Kasumi-1 (cell line): ENCODE results near the gene HNRNPA2B1.
A peak's percentile ranks its signal among the peaks of the same experiment; 100 is the strongest.
"Not testable (repeated sequence)": the region's sequence is repeated elsewhere in the genome, so short reads cannot be mapped to it uniquely, and the experiment has no call there.

Experiments
- DNase-seq, 2 experiments: peaks; one replicate each; lab custom pipeline; 2025; lab: John Stamatoyannopoulos, UW

The HNRNPA2B1 gene

DNA sequence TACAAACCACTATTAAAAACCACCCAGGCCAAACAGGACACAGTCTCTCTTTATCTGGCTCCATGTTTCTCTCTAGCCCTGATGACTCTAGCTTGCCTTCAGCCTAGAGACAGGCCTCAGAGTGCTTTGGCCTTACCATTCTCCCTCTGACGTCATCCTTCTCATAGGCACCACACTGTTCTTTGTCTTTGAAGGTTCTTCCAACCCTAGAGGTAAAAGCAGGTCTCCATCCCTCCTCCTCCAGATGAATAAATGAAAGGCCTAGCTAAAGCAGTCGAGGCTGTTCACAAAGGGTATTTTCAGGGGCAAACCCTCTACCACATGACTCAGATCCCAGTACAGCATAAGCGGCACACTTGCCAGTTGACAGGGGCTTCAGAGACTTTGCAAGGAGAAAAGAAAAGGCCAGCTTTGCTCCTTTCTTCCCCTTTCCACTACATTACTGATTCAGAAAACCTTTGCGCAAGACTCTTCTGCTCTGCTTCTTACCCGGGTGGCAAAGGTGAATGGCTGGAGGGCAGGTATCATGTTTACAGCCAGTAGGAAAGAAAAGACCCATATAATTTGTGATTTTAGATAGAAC lies 33.8 kb downstream of the HNRNPA2B1 start:
- DNase-seq: no peak

DNA sequence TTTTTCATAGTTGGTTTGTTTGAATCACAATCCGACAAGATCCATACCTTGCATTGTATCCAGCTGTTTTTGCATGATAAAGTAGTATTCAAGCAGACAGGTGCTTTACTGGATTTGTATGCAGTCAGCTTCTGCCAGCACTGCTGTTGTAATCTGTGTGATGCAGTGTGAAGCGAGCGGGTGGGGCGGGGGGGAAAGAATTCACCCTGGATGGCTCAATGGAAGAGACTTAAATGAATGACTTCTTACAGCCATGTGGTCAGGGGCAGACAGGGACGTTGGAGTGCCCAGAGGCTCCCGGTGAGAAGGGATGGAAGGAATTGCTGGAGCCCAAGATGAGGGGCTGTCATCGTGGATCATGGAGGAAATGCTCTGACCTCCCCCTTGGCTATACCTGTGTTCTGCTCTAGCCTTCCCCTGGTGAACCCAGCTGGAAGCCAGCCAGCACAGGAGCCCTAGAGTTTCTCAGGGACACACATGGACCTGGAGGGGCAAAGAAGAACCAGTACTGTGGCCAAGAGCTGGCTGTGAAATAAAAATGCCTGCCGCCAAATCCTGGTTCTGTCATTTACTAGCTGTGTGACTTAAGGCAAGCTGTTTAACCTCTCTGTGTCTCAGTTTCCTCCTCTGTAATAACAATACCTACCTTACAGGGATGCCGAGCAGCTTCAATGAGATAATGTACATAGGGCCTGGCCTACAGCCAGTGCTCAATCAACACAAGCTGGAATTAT lies 34.4 kb downstream of the HNRNPA2B1 start:
- no peak for DNase-seq

DNA sequence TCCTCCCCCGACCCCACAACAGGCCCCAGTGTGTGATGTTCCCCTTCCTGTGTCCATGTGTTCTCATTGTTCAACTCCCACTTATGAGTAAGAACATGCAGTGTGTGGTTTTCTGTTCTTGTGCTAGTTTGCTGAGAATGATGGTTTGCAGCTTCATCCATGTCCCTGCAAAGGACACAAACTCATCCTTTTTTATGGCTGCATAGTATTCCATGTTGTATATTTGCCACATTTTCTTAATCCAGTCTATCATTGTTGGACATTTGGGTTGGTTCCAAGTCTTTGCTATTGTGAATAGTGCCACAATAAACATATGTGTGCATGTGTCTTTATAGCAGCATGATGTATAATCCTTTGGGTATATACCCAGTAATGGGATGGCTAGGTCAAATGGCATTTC lies 36.7 kb downstream of the HNRNPA2B1 start:
- not testable (repeated sequence) for DNase-seq

DNA sequence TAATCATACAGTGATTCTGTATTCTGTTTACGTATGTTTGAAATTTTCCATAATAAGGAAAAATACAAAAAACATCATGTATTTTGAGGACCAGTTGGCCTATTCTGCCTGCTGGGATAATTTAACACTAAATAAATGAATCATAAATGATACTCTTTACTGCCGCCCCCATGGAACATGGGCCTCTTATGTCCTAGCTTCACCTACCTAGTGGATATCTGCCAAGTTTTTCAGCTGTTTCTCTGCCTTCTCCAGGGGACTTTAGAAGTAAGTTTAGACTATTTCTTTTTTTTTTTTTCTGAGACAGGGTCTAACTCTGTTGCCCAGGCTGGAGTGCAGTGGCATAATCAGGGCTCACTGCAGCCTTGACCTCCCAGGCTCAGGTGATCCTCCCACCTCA lies 38.1 kb downstream of the HNRNPA2B1 start:
- no peak for DNase-seq

DNA sequence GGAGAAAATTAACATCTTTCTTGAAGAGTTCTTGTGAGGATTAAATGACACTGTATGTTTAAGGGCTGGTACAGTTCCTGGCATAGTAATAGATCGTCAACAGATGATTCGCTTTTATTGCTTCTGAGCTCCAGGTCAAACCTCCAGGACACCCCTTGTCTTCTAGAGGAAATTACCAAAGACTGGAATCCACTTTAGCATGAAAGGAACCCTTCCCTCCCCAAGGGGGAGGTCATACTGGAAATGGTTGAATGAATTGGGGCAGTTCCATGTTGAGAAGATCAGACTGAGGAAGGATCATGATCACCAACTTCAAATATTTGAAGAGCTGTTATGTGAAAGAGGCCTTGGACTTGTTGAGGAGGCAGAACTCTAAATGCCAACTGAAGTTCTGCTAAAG lies 39.6 kb downstream of the HNRNPA2B1 start:
- DNase-seq: no peak

DNA sequence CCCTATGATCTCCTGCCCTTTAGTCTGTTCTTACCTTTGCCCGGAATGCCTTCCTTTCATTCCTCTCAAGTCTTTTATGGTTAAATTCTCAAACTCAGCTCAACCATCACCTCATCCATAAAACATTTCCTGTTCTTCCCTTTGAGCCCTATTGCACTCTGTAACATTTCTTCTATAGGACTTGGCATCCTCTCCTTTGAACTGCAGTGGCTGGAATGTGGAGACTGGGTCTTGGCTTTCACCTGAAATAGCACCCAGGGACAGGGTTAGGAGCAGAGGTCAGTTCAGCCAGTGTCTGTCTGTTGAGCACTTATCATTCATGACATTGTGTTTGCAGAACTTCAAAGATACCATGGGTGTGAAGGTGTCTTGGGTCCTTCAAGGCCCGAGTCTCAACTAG lies 41.3 kb downstream of the HNRNPA2B1 start:
- no peak for DNase-seq

DNA sequence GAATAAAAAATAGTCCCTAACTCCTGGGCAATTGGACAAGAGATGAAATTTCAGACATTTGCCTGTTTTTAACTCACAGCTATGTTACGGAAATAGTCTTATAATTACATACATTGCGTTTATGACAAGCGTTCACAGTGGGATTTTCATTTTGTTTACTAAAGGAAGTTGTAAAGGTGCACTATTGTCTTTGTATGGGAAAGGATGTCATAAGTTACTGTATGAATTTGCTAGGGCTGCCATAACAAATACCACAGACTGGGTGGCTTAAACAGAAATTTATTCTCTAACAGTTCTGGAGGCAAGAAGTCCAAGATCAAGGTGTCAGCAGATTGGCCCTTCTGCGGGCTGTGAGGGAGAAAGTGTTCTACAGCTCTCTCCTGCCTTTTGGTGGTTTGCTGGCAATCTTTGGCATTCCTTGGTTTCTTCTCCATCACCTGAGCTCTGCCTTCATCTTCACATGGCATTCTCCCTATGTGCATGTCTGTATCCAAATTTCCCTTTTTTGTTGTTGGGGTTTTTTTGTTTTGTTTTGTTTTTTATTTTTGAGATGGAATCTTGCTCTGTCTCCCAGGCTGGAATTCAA lies 42.9 kb downstream of the HNRNPA2B1 start:
- no peak for DNase-seq

DNA sequence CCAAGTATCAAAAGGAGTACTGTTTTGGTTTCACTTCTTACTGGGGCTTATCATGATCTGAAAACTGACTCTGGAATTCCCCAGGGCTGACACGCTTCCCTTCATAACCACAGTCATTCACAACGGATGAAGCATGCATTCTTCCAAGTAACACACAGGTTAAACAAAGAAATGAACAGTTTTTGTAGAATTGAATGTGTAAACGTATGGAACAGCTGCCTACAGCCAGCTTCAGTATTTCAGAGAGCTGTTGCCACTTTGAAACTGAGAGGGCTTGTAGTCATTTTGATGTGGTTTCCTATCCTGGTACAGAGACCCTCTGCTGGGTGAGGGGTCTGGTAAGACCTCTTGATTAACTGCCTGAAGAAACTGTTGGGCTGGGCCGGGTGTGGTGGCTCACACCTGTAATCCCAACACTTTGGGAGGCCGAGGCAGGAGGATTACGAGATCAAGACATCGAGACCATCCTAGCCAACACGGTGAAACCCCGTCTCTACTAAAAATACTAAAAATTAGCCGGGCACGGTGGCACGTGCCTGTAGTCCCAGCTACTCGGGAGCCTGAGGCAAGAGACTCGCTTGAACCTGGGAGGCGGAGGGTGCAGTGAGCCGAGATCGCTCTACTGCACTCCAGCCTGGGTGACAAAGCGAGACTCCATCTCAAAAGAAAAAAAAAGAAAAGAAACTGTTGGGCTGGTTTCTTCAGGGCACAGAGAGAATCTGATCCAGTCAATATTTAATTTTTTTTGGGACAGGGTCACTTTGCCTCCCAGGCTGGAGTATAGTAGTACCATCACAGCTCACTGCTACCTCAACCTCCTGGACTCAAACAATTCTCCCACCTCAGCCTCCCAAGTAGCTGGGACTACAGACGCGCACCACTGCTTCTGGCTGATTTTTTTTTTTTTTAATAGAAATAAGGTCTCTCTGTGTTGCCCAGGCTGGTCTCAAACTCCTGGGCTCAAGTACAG lies 43.8 kb downstream of the HNRNPA2B1 start:
- DNase-seq: peak; percentile 34 to 38

DNA sequence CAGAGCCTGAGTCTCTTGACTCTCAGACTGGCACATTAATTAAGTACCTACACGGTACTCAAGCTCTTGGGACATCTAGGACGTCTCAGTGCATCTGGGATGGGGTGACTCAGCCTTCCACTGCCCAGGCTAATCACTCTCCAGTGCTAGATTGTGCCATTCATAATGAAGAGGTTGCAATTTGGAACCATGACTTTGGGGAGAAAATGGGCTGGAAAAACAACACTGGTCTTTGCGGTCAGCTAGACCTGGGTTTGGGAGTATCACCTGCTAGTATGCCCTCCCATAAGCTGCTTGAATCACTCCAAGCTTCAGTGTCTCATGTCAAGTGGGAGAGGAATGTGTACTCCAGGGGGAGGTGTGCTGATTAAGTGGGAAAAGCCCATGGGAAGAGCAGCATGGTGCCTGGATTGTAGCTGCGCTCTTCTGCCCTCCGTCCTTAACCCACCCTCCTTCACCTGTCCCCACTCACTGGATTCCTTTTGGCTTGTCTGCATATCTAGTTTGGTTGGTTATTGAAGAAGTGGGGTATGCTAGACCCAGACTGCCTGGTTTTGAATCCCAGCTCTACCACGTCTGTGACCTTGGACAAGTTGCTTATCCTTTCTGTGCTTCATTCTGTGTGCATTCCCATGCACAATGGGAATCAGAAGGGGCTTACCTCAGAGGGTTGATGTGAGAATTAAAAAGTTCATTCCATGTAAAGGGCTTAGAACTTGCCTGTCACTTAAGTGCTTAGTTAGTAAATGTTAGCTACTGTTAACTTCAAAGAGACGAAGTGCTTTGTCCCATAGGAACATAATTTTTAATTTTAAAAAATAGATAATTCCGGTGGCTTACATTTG lies 44.8 kb downstream of the HNRNPA2B1 start:
- no peak for DNase-seq

DNA sequence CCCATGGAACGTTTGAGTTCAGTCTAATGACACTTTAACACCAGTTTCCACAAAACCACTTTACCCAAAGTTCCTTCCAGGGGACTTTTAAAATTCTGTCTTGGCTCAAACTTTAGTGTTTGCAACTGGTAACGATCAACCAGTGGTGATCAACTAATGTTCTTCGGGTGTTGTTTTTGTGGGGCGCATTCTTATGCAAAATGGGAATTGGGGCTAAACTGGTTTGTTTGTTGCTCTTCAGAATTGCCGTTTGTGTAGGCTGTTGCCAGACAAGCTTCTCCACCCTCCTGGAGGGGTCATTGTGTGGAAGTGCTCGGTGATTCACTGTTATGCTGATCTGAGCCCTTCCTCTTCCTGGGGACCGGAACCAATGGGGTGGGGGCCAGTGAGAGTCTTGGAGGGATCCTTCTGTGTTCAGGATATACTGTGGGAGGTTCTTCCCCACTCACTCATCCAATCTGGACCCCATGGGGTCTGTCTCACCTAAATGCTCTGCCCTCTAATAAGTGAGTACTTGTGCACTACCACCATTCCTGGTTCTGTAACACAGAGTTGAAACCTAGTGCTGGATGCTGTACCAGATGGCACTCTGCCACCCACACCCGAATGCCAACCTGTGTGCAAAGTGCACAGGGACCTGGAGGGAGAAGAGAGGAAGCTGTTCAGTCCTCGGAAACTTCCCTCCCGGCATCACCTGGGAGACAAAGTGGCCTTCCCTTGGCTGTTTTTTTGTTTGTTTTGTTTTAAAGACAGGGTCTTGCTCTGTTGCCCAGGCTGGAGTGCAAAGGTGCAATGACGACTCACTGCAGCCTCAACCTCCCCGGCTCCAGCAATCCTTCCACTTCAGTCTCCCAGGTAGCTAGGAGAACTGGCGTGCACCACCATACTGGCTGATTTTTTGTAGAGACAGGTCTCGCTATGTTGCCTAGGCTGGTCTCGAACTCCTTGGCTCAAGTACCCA lies 46.4 kb downstream of the HNRNPA2B1 start:
- DNase-seq: peak in 1 of 2 experiments; percentile 19

DNA sequence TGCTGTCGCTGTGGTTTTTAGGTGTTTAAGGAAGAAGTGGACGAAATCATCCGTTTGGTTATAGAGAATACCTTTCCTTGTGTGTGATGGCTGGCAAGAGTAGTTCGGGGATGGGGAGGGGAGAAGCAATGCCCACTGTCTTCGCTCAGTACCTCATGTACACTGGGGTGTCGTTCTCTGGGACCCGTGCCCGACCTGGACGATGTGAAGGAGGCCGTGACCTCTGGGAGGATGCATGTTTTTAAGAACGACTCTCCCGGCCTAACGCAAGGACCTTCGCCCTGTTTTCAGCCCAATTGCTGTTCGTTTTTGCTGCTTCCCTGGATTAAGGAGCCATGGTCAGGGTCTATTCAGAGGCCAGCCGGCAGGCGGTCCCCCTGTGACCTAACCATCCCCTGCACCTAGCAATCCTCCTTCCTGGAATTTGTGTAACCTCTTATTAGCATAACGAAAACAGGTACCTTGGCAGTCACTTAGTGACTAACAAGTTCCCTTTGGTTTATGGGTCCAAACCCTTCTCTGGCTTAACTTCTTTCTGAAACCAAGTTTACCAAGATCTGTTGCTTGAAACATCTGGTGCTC lies 47.2 kb downstream of the HNRNPA2B1 start:
- no peak for DNase-seq

DNA sequence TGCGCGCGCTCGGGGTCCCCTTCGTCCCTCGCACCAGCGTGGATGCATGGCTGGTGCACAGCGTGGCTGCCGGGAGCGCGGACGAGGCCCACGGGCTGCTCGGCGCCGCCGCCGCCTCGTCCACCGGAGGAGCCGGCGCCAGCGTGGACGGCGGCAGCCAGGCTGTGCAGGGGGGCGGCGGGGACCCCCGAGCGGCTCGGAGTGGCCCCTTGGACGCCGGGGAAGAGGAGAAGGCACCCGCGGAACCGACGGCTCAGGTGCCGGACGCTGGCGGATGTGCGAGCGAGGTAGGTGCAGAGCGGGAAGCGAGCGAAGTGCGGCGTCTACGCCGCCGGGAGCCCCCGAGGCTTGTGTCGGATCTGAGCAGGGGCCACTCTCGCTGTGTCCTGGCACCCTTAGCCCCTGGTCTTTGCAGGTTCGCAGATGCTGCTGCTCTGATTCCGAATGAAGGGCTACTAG lies 47.7 kb downstream of the HNRNPA2B1 start:
- DNase-seq: peak in 1 of 2 experiments; percentile 24

DNA sequence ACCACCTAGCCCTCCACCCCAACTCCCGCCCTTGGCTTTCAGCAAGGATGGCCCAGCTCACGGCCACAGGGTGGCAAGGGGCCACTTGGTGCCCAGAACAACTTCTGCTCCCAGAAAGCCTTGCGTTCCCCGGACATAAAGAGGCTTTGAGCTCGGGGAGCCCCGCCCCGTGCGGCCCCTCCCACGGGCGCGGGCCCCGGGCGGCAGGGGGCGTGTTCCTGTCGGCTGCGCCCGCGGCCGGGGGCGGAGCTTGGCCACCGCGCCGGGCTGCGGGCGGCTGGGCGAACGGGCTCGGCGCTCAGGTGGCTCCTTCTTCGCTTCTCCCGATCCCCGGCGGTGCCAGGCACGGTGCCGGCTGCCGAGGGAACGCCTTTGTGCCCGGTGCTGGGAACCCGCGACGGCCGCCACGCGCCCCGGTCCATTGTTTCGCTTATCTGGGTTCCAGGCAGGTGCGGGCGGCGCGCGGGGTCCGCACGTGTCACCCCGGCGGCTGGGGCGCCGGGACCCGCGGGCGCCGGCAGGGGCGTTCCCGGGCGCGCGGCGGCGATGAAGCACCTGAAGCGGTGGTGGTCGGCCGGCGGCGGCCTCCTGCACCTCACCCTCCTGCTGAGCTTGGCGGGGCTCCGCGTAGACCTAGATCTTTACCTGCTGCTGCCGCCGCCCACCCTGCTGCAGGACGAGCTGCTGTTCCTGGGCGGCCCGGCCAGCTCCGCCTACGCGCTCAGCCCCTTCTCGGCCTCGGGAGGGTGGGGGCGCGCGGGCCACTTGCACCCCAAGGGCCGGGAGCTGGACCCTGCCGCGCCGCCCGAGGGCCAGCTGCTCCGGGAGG lies 48.4 kb downstream of the HNRNPA2B1 start, which contains the start of gene NFE2L3:
NFE2L3 (plus strand) TSS at position 246 of the 829 bp plus-strand sequence; CDS start at position 547, 301 bp downstream.
- DNase-seq: peak; percentile 73 to 80

DNA sequence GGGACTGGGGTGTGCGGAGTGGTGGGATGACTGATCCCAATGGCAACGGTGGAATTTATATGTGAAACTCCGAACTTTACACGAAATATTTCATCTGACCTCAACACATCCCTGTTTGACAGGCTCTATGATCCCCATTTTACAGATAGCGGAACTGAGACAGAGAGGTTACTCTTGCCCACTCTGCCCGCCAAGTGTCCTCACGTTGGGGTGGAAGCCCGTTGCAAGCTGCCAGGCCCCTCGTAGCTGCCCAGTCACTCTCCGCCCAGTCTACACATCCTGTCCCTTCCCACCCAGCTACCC lies 48.9 kb downstream of the HNRNPA2B1 start:
- no peak for DNase-seq

DNA sequence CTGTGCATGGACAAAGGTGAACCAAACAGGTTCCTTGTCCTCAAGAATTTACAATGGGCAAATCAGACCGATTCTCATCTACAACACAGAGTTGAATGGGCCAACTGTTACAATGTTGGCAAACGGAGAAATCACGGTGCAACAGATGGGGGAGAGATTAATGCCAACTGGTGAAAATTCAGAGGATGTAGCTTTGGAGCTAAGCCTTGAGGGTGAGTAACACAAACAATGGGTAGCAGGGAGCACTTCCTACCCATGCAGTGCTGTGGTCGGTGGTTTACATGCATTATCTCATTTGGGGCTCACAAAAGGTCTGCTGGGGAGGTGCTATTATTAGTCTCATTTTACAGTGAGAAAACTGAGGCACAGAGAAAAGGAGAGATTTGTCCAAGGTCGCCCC lies 49.5 kb downstream of the HNRNPA2B1 start:
- no peak for DNase-seq

DNA sequence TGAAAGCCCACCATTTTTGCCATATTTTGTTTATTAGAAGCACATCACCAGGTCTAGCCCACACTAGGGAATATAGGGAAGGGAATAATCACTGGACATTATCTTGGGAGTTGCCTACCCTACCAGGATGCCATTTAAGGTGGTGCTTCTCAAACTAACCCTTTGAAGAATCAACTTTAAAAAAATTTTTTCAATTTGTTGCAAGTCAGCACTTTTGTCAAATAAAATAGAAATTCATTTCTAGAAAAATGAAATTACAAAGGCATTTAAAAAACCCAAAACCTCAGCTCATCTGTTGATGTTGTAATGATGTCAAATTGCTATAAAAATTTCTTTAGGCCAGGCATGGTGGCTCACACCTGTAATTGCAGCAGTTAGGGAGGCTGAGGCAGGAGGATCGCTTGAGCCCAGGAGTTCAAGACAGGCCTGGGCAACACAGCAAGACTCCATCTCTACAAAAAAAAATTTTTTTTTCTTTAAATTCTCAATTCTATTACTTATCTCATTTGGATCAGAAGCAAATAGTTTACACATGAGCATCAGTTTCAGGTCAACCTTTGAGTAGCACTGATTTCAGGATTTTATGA lies 51.1 kb downstream of the HNRNPA2B1 start:
- no peak for DNase-seq

DNA sequence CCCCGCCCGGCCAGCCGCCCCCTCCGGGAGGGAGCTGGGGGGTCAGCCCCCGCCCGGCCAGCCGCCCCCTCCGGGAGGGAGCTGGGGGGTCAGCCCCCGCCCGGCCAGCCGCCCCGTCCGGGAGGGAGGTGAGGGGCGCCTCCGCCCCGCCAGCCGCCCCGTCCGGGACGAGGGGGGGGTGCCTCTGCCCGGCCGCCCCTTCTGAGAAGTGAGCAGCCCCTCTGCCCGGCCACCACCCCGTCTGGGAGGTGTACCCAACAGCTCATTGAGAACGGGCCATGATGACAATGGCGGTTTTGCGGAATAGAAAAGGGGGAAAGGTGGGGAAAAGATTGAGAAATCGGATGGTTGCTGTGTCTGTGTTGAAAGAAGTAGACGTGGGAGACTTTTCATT lies 52.2 kb downstream of the HNRNPA2B1 start:
- not testable (repeated sequence) for DNase-seq

DNA sequence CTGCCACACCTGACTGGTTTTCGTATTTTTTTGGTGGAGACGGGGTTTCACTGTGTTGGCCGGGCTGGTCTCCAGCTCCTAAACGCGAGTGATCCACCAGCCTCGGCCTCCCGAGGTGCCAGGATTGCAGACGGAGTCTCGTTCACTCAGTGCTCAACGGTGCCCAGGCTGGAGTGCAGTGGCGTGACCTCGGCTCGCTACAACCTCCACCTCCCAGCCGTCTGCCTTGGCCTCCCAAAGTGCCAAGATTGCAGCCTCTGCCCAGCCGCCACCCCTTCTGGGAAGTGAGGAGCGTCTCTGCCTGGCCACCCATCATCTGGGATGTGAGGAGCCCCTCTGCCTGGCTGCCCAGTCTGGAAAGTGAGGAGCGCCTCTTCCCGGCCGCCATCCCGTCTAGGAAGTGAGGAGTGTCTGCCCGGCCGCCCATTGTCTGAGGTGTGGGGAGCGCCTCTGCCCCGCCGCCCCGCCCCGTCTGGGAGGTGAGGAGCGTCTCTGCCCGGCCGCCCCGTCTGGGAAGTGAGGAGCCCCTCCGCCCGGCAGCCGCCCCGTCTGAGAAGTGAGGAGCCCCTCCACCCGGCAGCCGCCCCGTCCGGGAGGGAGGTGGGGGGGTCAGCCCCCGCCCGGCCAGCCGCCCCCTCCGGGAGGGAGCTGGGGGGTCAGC lies 52.8 kb downstream of the HNRNPA2B1 start:
- not testable (repeated sequence) for DNase-seq
